ENCODE measurements around the gene GLIPR1L2. TPM values are rescaled to one million over a fixed set of nuclear protein-coding genes. Genes with fewer than 3 reads are reported as not detected.

Gene GLIPR1L2
- total and polyA plus RNA-seq, 10 of the 15 experiments (the other 5 are each of a cell fraction or from before 2014, with no cell fraction given): 0.04 to 0.39 (median 0.09) TPM; not detected in 3

DNA sequence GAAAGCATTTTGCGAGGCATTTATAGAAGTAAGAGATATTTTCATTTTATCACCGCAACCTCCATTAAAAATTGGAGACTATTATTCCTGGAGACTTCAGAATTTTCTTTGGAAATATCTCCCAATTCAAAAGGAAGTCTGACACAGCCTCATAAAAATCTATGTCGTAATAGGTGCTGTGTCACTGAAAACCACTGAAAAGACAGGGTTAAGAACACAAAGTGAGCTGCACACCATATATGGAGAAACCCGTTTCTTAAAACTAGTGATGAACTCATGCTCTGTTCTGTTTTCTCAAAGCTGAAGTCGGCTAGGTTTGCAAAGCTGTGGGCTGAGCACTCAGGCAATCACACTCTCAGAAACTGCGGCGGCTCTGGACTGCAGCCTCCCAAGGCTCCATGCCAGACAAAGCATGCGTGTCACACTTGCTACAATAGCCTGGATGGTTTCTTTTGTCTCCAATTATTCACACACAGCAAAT lies 89.6 kb downstream of the GLIPR1L2 start, which contains the start of gene GLIPR1:
TSS of gene GLIPR1 (plus strand) at position 287 of the 481 bp plus-strand sequence. CDS start at position 413, 126 bp downstream.
- H3K4me3 ChIP-seq: peak within 1 kb of the TSS; percentile 83
- in situ Hi-C loops (cut with MboI): loop anchor here (25.0 kb wide), 1 partner anchor 793 kb away; no protein-coding TSS in a partner anchor
- no peaks in the 10 kb centered on the region for H4K20me1 ChIP-seq (ENCODE audit: control insufficient read depth, insufficient read depth)
- ChIA-PET CTCF (interaction anchor here (0.6 to 11.0 kb wide), 12 partner anchors 20 to 868 kb away, joined by 3 to 235 read pairs (median 5); partner anchors contain the start of genes BBS10, GLIPR1L1, GLIPR1L2 and KRR1), POLR2A (interaction anchor here (0.6 to 1.2 kb wide), 9 partner anchors 11 to 704 kb away, joined by 3 to 9 read pairs (median 3); partner anchors contain the start of gene GLIPR1L1), RAD21 (ENCODE audit: unreplicated experiment) (interaction anchor here (1.1 to 7.3 kb wide), 8 partner anchors 24 to 552 kb away, joined by 3 to 63 read pairs (median 10); partner anchors contain the start of genes CAPS2, GLIPR1L1, GLIPR1L2 and PHLDA1), SMC1A (ENCODE audit: uncharacterized antibody, unreplicated experiment) (interaction anchor here (0.6 to 8.4 kb wide), 11 partner anchors 18 to 588 kb away, joined by 3 to 151 read pairs (median 9); partner anchors contain the start of genes CAPS2, GLIPR1L1 and GLIPR1L2)
- peak; percentile 72 for DNase-seq (ENCODE audit: low read depth, low spot score)
- peak within 1 kb of the TSS; percentile 88 for H3K27ac ChIP-seq (ENCODE audit: control insufficient read depth, insufficient read depth)
- peak; percentile 75 for FAIRE-seq
- peak within 1 kb of the TSS; percentile 79 for H3K9ac ChIP-seq (ENCODE audit: control insufficient read depth, insufficient read depth, low read length)
- H3K4me1 ChIP-seq (ENCODE audit: control insufficient read depth, insufficient read depth, low read length): peaks cover 28% of the 10 kb centered on the region
- H3K4me2 ChIP-seq (ENCODE audit: control insufficient read depth, insufficient read depth): peak within 1 kb of the TSS; percentile 64
- H3K79me2 ChIP-seq (ENCODE audit: control insufficient read depth, insufficient read depth, low read length): peaks cover 22% of the 10 kb centered on the region
- WGBS (ENCODE audit: insufficient coverage, insufficient replicate concordance, low lambda C conversion rate, missing lambda C conversion rate): under 1% methylated on average over 8 of the region's 8 CpGs
- BruUV-seq (replicated peaks): no TSS peak
- H2AFZ ChIP-seq (ENCODE audit: control insufficient read depth, low read depth, low read length): peak within 1 kb of the TSS; percentile 57
- H3K27me3 ChIP-seq (replicated peaks in 1 of 2; ENCODE audit: control insufficient read depth in 2 of 2, insufficient read depth in 2 of 2, low read length in 1 of 2): no peaks in the 10 kb centered on the region
- H3K36me3 ChIP-seq (ENCODE audit: control insufficient read depth in 2 of 2, insufficient read depth in 2 of 2, low read length in 1 of 2): no peaks in the 10 kb centered on the region
- ATAC-seq: peak; percentile 85
- no peaks in the 10 kb centered on the region for H3K9me3 ChIP-seq (replicated peaks; ENCODE audit: control insufficient read depth, insufficient read depth, low read length)
- intact Hi-C loops (cut with micrococcal nuclease; ENCODE audit: unreplicated experiment): loop anchor here (2.0 kb wide), 1 partner anchor 146 kb away; the partner anchor contains the start of gene GLIPR1L1
- 0 out of 2 replicates have a peak, but pooled peaks have one; percentile 36 for TF ChIP-seq YY1 (IDR thresholded peaks at IDR 0.05; ENCODE audit: low read depth, low read length)
- TF ChIP-seq EGR1 (IDR thresholded peaks at IDR 0.05; ENCODE audit: borderline replicate concordance in 1 of 2, low read depth in 2 of 2, low read length in 2 of 2): no peak
- TF ChIP-seq FOXM1 (IDR thresholded peaks at IDR 0.05; ENCODE audit: low read depth, low read length): peak; percentile 45; the same call in 1 of the 2 replicates
- TF ChIP-seq BHLHE40 (IDR thresholded peaks at IDR 0.05; ENCODE audit: borderline replicate concordance in 1 of 2, low read depth in 2 of 2, low read length in 1 of 2): peak in 1 of 2 experiments; percentile 67; a peak in 2 of 4 replicates
- TF ChIP-seq BCL11A (IDR thresholded peaks at IDR 0.05; ENCODE audit: low read depth, low read length): 0 out of 2 replicates have a peak, but pooled peaks have one; percentile 24
- peak; percentile 75 for TF ChIP-seq CREM (IDR thresholded peaks at IDR 0.05; ENCODE audit: low read depth)
- peak; percentile 97 for TF ChIP-seq POLR2AphosphoS5 (IDR thresholded peaks at IDR 0.05; ENCODE audit: low read length)
- TF ChIP-seq SUPT20H (IDR thresholded peaks at IDR 0.05; ENCODE audit: borderline replicate concordance, control insufficient read depth, low read depth, low read length): no peak
- TF ChIP-seq SIX5 (IDR thresholded peaks at IDR 0.05; ENCODE audit: low read depth, low read length, severe bottlenecking): peak; percentile 7
- TF ChIP-seq KLF5 (IDR thresholded peaks at IDR 0.05; ENCODE audit: partially characterized antibody): no peak
- TF ChIP-seq SP1 (IDR thresholded peaks at IDR 0.05; ENCODE audit: low read depth, low read length): peak; percentile 31
- TF ChIP-seq PML (IDR thresholded peaks at IDR 0.05; ENCODE audit: low read length): peak; percentile 94
- peak; percentile 61; the same call in 1 of the 2 replicates for TF ChIP-seq CBFB (IDR thresholded peaks at IDR 0.05; ENCODE audit: low read depth)
- TF ChIP-seq, protein P1, sequence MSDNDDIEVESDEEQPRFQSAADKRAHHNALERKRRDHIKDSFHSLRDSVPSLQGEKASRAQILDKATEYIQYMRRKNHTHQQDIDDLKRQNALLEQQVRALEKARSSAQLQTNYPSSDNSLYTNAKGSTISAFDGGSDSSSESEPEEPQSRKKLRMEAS (IDR thresholded peaks at IDR 0.05; ENCODE audit: low read depth, low read length): no peak
- TF ChIP-seq, protein P2, sequence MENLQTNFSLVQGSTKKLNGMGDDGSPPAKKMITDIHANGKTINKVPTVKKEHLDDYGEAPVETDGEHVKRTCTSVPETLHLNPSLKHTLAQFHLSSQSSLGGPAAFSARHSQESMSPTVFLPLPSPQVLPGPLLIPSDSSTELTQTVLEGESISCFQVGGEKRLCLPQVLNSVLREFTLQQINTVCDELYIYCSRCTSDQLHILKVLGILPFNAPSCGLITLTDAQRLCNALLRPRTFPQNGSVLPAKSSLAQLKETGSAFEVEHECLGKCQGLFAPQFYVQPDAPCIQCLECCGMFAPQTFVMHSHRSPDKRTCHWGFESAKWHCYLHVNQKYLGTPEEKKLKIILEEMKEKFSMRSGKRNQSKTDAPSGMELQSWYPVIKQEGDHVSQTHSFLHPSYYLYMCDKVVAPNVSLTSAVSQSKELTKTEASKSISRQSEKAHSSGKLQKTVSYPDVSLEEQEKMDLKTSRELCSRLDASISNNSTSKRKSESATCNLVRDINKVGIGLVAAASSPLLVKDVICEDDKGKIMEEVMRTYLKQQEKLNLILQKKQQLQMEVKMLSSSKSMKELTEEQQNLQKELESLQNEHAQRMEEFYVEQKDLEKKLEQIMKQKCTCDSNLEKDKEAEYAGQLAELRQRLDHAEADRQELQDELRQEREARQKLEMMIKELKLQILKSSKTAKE (IDR thresholded peaks at IDR 0.05; ENCODE audit: low read depth, poor library complexity, severe bottlenecking): peak; percentile 31
- peak; percentile 91 for TF ChIP-seq TAF1 (IDR thresholded peaks at IDR 0.05; ENCODE audit: borderline replicate concordance, low read depth, low read length)

All from GM12878 (cell line).